A673 (cell line): ENCODE data around the gene TM6SF1. TPM values are rescaled to one million over a fixed set of nuclear protein-coding genes. Genes with fewer than 3 reads are reported as not detected.
"Not testable (repeated sequence)": the region's sequence is repeated elsewhere in the genome, so short reads cannot be mapped to it uniquely, and the experiment has no call there.

Experiments used
- BruUV-seq: library from RNA; stranded (reverse); fragments of 400-500 nt; replicated peaks from 2 replicates; lab custom pipeline; 2021; lab: Mats Ljungman, UMichigan
- CTCF ChIA-PET: fragments of 300-600 bp; sonication (Branson Sonifier 250); formaldehyde crosslinking; loops from one replicate; lab custom pipeline; 2022; ENCODE audit warnings: antibody characterized with exemption; lab: Charles Lee
- POLR2A ChIA-PET: fragments of 300-600 bp; sonication (Branson Sonifier 250); formaldehyde crosslinking; loops from one replicate; lab custom pipeline; 2022; ENCODE audit warnings: antibody characterized with exemption; ENCODE audit not compliant: low non-redundant PET; lab: Charles Lee
- DNase-seq: peaks from one replicate; pipeline ENCODE4 v3.0.0-alpha.2; 2015; ENCODE audit warnings: low spot score
- H3K27ac ChIP-seq: fragments of 200-600 bp; sonication (generic); 2 replicates; pipeline ENCODE4 v1.5.1; 2016; ENCODE audit warnings: mixed run types, low read depth, mild to moderate bottlenecking, mixed read lengths, antibody characterized with exemption, low read length; ENCODE audit not compliant: poor library complexity, severe bottlenecking
- H3K27me3 ChIP-seq: fragments of 200-600 bp; sonication (generic); replicated peaks from 2 replicates; pipeline ENCODE4 v1.6.1; 2017; ENCODE audit warnings: mixed run types, low read depth, mild to moderate bottlenecking, mixed read lengths, antibody characterized with exemption, low read length; ENCODE audit not compliant: insufficient read depth, poor library complexity
- H3K36me3 ChIP-seq: fragments of 200-600 bp; sonication (generic); 2 replicates; pipeline ENCODE4 v1.6.1; 2016; ENCODE audit warnings: mixed run types, mild to moderate bottlenecking, mixed read lengths, antibody characterized with exemption, low read length; ENCODE audit not compliant: insufficient read depth, poor library complexity, severe bottlenecking
- H3K4me1 ChIP-seq: fragments of 200-600 bp; sonication (generic); 2 replicates; pipeline ENCODE4 v1.6.1; 2017; ENCODE audit warnings: mixed run types, mild to moderate bottlenecking, mixed read lengths, antibody characterized with exemption, low read length; ENCODE audit not compliant: insufficient read depth, poor library complexity, severe bottlenecking
- H3K4me3 ChIP-seq: fragments of 200-600 bp; sonication (generic); 2 replicates; pipeline ENCODE4 v1.5.1; 2016; ENCODE audit warnings: low read depth, mixed run types, mild to moderate bottlenecking, mixed read lengths, low read length; ENCODE audit not compliant: poor library complexity, severe bottlenecking
- H3K9me3 ChIP-seq: fragments of 200-600 bp; sonication (generic); 2 replicates; pipeline ENCODE4 v1.6.1; 2016; ENCODE audit warnings: mixed run types, low read depth, mild to moderate bottlenecking, mixed read lengths, antibody characterized with exemption, low read length; ENCODE audit not compliant: poor library complexity, severe bottlenecking
- CTCF ChIP-seq: fragments of 300-800, 200-600 bp; sonication (generic); conservative IDR thresholded peaks from 2 replicates; pipeline ENCODE4 v1.5.1; 2017; ENCODE audit warnings: low read depth, mild to moderate bottlenecking, antibody characterized with exemption, low read length, moderate library complexity, mixed read lengths
- EZH2 ChIP-seq: fragments of 200-600 bp; sonication (generic); IDR thresholded peaks from 2 replicates; pipeline ENCODE4 v1.6.1; 2017; ENCODE audit warnings: borderline replicate concordance, low read depth, mild to moderate bottlenecking, mixed read lengths, antibody characterized with exemption, low read length; ENCODE audit not compliant: poor library complexity, severe bottlenecking
- intact Hi-C: fragments of 100-400 bp; cut with micrococcal nuclease; formaldehyde crosslinking; loops from one replicate; pipeline ENCODE4 v1.10.0; 2022; ENCODE audit not compliant: unreplicated experiment
- total RNA-seq: library from RNA; stranded (reverse); gene quantifications from 2 replicates; pipeline ENCODE4 v1.2.3, GENCODE V29; 2021

TM6SF1 gene
- total RNA-seq, 1 experiment from 2014 or later = 1.8 TPM

GRCh38 chr15:83132861-83133523, 25.5 kb downstream of the TM6SF1 start:
- CTCF ChIA-PET = no interaction called here
- TF ChIP-seq EZH2 (no peak), CTCF (no peak)
- no peak for DNase-seq
- no peaks in the 10 kb centered on the region for H3K27me3 ChIP-seq
- no peaks in the 10 kb centered on the region for H3K4me1 ChIP-seq
- intact Hi-C loops = no loop called here
- H3K4me3 ChIP-seq = no peak overlapping the region
- no peak overlapping the region for H3K27ac ChIP-seq
- no peaks in the 10 kb centered on the region for H3K9me3 ChIP-seq
- BruUV-seq = no TSS peak
- POLR2A ChIA-PET = no interaction called here
- H3K36me3 ChIP-seq = no peaks in the 10 kb centered on the region

- H3K4me1 ChIP-seq, intact Hi-C loops, H3K27ac ChIP-seq, CTCF ChIA-PET, DNase-seq, H3K9me3 ChIP-seq, H3K27me3 ChIP-seq, H3K4me3 ChIP-seq, BruUV-seq, POLR2A ChIA-PET: not testable (repeated sequence)
- H3K36me3 ChIP-seq = peaks cover 12% of the 10 kb centered on the region
These were observed 34.7 kb downstream of the TM6SF1 start for GRCh38 chr15:83142151-83142550.

GRCh38 chr15:83144771-83145170, 37.3 kb downstream of the TM6SF1 start:
- Histone ChIP-seq H3K36me3 (peaks cover 4% of the 10 kb centered on the region), H3K4me1 (no peaks in the 10 kb centered on the region), H3K4me3 (no peak overlapping the region), H3K9me3 (no peaks in the 10 kb centered on the region), H3K27me3 (no peaks in the 10 kb centered on the region), H3K27ac (no peak overlapping the region)
- BruUV-seq = no TSS peak
- ChIA-PET POLR2A (no interaction called here), CTCF (no interaction called here)
- intact Hi-C loops = no loop called here
- no peak for DNase-seq
- TF ChIP-seq CTCF (no peak), EZH2 (no peak)

- no TSS peak for BruUV-seq
- no peak for DNase-seq
- intact Hi-C loops = no loop called here
These were observed 45.8 kb downstream of the TM6SF1 start for GRCh38 chr15:83153288-83153687.

More at GRCh38 chr15:83153288-83153687, 45.8 kb downstream of the TM6SF1 start:
- H3K9me3 ChIP-seq = no peaks in the 10 kb centered on the region
- H3K36me3 ChIP-seq = peaks cover 3% of the 10 kb centered on the region
- H3K27me3 ChIP-seq = no peaks in the 10 kb centered on the region
- no peak overlapping the region for H3K4me3 ChIP-seq
- no peak overlapping the region for H3K27ac ChIP-seq
- no peaks in the 10 kb centered on the region for H3K4me1 ChIP-seq
- TF ChIP-seq EZH2 = no peak
- no peak for TF ChIP-seq CTCF
- CTCF ChIA-PET = no interaction called here
- POLR2A ChIA-PET = no interaction called here
